Lung (tissue), 12 donors: ENCODE data around the gene SEZ6L2. TPM values are rescaled to one million over a fixed set of nuclear protein-coding genes. Genes with fewer than 3 reads are reported as not detected.

Source experiments
- ATAC-seq: fragments of 200-7000 bp; cut with Tn5 transposase; one replicate; pipeline ENCODE4 v1.9.1; 2020; ENCODE audit warnings: moderate number of reproducible peaks; ENCODE audit not compliant: insufficient read depth, low FRiP score
- DNase-seq, 3 donors: peaks; one replicate each; pipeline ENCODE4 v3.0.0-alpha.2; 2013 to 2017
- H3K27ac ChIP-seq, 2 donors: one replicate each; pipeline ENCODE4 v1.5.1; 2013; ENCODE audit warnings: mild to moderate bottlenecking in 2 of 2, moderate library complexity in 2 of 2, control low read depth in 1 of 2, inconsistent platforms in 1 of 2, low read depth in 1 of 2, low read length in 1 of 2
- H3K27me3 ChIP-seq, 3 donors: one replicate each; pipeline ENCODE4 v1.5.1; 2013; ENCODE audit warnings: low read length in 2 of 3; ENCODE audit not compliant: control insufficient read depth in 3 of 3, insufficient read depth in 3 of 3
- H3K36me3 ChIP-seq, 4 donors: one replicate each; pipeline ENCODE4 v1.5.1; 2013; ENCODE audit warnings: low read length in 4 of 4, mild to moderate bottlenecking in 1 of 4, moderate library complexity in 1 of 4; ENCODE audit not compliant: control insufficient read depth in 4 of 4, insufficient read depth in 4 of 4
- H3K4me1 ChIP-seq, 5 donors: one replicate each; pipeline ENCODE4 v1.5.1; 2013; ENCODE audit warnings: low read length in 5 of 5, mild to moderate bottlenecking in 2 of 5, moderate library complexity in 1 of 5; ENCODE audit not compliant: control insufficient read depth in 5 of 5, insufficient read depth in 5 of 5
- H3K4me3 ChIP-seq: one replicate; pipeline ENCODE4 v1.5.1; 2013; ENCODE audit warnings: mild to moderate bottlenecking, control low read depth, moderate library complexity
- H3K9ac ChIP-seq, 2 donors: one replicate each; pipeline ENCODE4 v1.5.1; 2013; ENCODE audit warnings: low read length in 2 of 2, control low read depth in 1 of 2; ENCODE audit not compliant: insufficient read depth in 1 of 2
- H3K9me3 ChIP-seq, 4 donors: one replicate each; pipeline ENCODE4 v1.5.1; 2013; ENCODE audit warnings: low read length in 3 of 4, mild to moderate bottlenecking in 1 of 4, moderate library complexity in 1 of 4; ENCODE audit not compliant: control insufficient read depth in 4 of 4, insufficient read depth in 3 of 4
- WGBS, 2 donors: extraction: QIAGEN DNeasy Blood & Tissue Kit; methylation state at CpG; one replicate each; pipeline ENCODE4 v1.1.7; 2013; 5-methylcytosine and 5-hydroxymethylcytosine counted together
- polyA plus RNA-seq, 2 donors: library from polyadenylated mRNA; stranded (reverse); fragments of 200-250 nt; gene quantifications; one replicate each; pipeline ENCODE4 v1.2.1, GENCODE V29; 2013
- total RNA-seq, 2 donors: library from RNA; depleted of rRNA in 1 of 2; stranded (reverse); fragments of >200 nt in 1 of 2; gene quantifications; one replicate each; pipeline ENCODE4 v1.2.1, GENCODE V29; 2014 to 2021
- TF ChIP-seq, protein P1 (sequence below): IDR thresholded peaks from 2 replicates; pipeline ENCODE4 v1.5.1; 2012; ENCODE audit warnings: mild to moderate bottlenecking; ENCODE audit errors: control extremely low read depth, extremely low read depth
- donor health status: control.
- donor health status: control.
- donor health status: Bipolar disorder and iron deficiency.
- donor health status: healthy.
- donor health status: DM: yes; HTN: yes; CAD: no.

SEZ6L2 gene
- total and polyA plus RNA-seq, 4 donors, result 4.6 to 19.2 (median 6.1) TPM

DNA sequence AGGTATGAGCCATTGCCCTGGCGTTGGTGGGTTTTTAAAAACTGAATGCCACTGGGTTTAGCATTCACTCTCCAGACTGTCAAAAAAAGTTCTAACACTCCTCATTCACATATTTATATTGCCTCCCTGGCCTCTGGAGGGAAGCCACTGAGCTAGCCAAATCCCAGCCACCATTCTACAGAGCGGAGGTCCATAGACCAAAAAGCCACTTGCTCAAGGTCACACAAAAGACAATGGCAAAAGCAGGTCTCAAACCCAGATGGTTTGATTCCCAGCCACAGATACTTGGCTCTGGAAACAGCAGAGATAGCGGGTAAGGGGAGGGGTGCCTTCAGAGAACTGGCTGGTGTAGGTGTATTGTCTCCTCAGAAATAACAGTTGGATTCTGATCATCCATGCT lies 18.3 kb downstream of the SEZ6L2 start:
- ATAC-seq (no peak), DNase-seq (no peak)
- TF ChIP-seq, protein P1, sequence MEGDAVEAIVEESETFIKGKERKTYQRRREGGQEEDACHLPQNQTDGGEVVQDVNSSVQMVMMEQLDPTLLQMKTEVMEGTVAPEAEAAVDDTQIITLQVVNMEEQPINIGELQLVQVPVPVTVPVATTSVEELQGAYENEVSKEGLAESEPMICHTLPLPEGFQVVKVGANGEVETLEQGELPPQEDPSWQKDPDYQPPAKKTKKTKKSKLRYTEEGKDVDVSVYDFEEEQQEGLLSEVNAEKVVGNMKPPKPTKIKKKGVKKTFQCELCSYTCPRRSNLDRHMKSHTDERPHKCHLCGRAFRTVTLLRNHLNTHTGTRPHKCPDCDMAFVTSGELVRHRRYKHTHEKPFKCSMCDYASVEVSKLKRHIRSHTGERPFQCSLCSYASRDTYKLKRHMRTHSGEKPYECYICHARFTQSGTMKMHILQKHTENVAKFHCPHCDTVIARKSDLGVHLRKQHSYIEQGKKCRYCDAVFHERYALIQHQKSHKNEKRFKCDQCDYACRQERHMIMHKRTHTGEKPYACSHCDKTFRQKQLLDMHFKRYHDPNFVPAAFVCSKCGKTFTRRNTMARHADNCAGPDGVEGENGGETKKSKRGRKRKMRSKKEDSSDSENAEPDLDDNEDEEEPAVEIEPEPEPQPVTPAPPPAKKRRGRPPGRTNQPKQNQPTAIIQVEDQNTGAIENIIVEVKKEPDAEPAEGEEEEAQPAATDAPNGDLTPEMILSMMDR, result no peak
- Histone ChIP-seq H3K9ac (no peak overlapping the region), H3K27ac (no peak overlapping the region), H3K27me3 (peaks cover 4 to 22% (median 18%) of the 10 kb centered on the region in 3 donors), H3K36me3 (no peaks in the 10 kb centered on the region), H3K9me3 (peaks cover 0 to 6% (median 0%) of the 10 kb centered on the region in 4 donors), H3K4me3 (no peak overlapping the region), H3K4me1 (peaks cover 0 to 7% (median 0%) of the 10 kb centered on the region in 5 donors)
- 90 to 96% methylated on average over 3 of the region's 3 CpGs for WGBS, 2 donors

DNA sequence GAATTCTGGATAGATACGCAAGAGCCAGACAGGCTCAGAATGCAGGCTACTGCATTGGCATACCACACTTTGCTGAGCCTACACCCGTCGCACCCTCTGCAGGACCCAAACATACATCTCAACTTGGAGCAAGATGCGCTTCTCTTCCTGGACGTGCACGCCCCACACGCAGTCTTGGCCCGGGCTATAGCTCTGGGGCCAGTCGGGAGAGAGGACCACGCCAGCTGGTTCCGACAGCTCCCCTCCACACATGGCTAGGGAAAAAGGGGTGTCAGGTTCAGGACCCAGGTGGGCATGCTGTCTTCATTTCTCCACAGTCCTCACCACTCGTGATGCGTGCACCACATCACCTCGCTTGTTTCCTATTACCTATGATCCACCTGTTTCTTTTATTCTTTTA lies 21.2 kb downstream of the SEZ6L2 start:
- TF ChIP-seq, protein P1, result no peak
- peaks cover 0 to 6% (median 0%) of the 10 kb centered on the region in 4 donors for H3K9me3 ChIP-seq
- 87 to 91% methylated on average over 14 of the region's 14 CpGs for WGBS, 2 donors
- H3K27me3 ChIP-seq, result peaks cover 4 to 33% (median 27%) of the 10 kb centered on the region in 3 donors
- H3K4me1 ChIP-seq, result peaks cover 0 to 7% (median 0%) of the 10 kb centered on the region in 5 donors
- no peak overlapping the region for H3K4me3 ChIP-seq
- no peaks in the 10 kb centered on the region for H3K36me3 ChIP-seq
- DNase-seq (no peak), ATAC-seq (no peak)
- no peak overlapping the region for H3K9ac ChIP-seq
- H3K27ac ChIP-seq, result no peak overlapping the region

DNA sequence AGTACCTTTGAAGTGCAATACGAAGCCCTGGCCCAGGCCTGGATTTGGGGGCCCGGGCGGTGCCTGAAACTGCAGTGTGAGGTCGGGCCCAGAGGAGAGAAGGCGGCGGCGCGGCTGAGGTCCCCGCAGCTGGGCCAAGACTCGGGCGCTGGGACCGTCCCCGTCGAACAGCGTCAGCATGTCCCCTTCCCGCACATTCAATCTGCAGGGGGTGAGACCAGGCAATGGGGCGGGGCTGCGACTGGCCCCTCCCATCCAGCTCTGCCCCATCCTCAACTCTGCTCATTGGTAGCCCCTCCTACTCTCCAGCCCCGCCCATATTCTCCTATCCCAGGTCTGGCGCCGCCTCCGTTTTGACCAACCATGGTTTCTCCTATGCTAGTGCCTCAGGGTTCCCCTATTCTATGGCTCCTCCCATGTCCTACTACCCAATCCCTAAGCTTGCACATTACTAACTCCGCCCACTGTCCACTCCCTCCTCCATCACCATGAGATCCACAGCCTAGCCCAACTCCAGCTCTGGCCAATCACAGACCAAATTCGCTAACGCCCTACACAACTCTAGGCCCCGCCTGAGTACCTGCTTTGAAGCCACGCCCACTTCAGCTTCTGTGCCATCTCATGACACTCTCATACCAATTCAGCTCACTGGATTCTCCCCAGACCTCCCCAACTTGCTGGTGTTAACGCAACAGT lies 21.9 kb downstream of the SEZ6L2 start:
- DNase-seq (peak in 2 of 3 donors; percentile 11 to 12), ATAC-seq (peak; percentile 81)
- Histone ChIP-seq H3K9ac (no peak overlapping the region), H3K36me3 (no peaks in the 10 kb centered on the region), H3K27ac (no peak overlapping the region), H3K4me3 (no peak overlapping the region), H3K9me3 (peaks cover 0 to 6% (median 0%) of the 10 kb centered on the region in 4 donors), H3K4me1 (peaks cover 0 to 5% (median 0%) of the 10 kb centered on the region in 5 donors), H3K27me3 (peaks cover 4 to 33% (median 27%) of the 10 kb centered on the region in 3 donors)
- WGBS, 2 donors, result 16 to 21% methylated on average over 24 to 28 of the region's 28 CpGs
- TF ChIP-seq, protein P1, result no peak
